ENCODE measurements around the gene FAM120AOS. TPM values are rescaled to one million over a fixed set of nuclear protein-coding genes. Genes with fewer than 3 reads are reported as not detected.

FAM120AOS gene
- total RNA-seq, 1 donor from 2014 or later, result 41.1 TPM

GRCh38 chr9:93479726-93480125 is 26.3 kb upstream of the FAM120AOS start:
- peak overlapping the region; percentile 43 for H3K27ac Mint-ChIP-seq
- H3K27me3 Mint-ChIP-seq (ENCODE audit: low read depth), result no peaks in the 10 kb centered on the region
- H3K4me1 Mint-ChIP-seq (ENCODE audit: low read depth), result peaks cover 29% of the 10 kb centered on the region
- no peak overlapping the region for H3K4me3 Mint-ChIP-seq (ENCODE audit: low read depth)
- H3K9me3 Mint-ChIP-seq, result no peaks in the 10 kb centered on the region
- intact Hi-C loops (cut with micrococcal nuclease), result no loop called here
- H3K36me3 Mint-ChIP-seq (ENCODE audit: low read depth), result peaks cover 77% of the 10 kb centered on the region
- DNase-seq (ENCODE audit: low spot score), result no peak

- Mint-ChIP-seq H3K4me1 (ENCODE audit: low read depth) (peaks cover 27% of the 10 kb centered on the region), H3K27ac (no peak overlapping the region)
- intact Hi-C loops (cut with micrococcal nuclease), result no loop called here
Measured at GRCh38 chr9:93477397-93477796, 24.0 kb upstream of the FAM120AOS start.

GRCh38 chr9:93476924-93477323 is 23.5 kb upstream of the FAM120AOS start:
- peaks cover 29% of the 10 kb centered on the region for H3K4me1 Mint-ChIP-seq (ENCODE audit: low read depth)
- no peaks in the 10 kb centered on the region for H3K9me3 Mint-ChIP-seq
- intact Hi-C loops (cut with micrococcal nuclease), result no loop called here
- no peaks in the 10 kb centered on the region for H3K27me3 Mint-ChIP-seq (ENCODE audit: low read depth)
- peak overlapping the region; percentile 58 for H3K27ac Mint-ChIP-seq
- H3K4me3 Mint-ChIP-seq (ENCODE audit: low read depth), result no peak overlapping the region
- H3K36me3 Mint-ChIP-seq (ENCODE audit: low read depth), result peaks cover 82% of the 10 kb centered on the region
- DNase-seq (ENCODE audit: low spot score), result no peak

More at GRCh38 chr9:93477397-93477796, 24.0 kb upstream of the FAM120AOS start:
- DNase-seq (ENCODE audit: low spot score), result no peak
- Mint-ChIP-seq H3K9me3 (no peaks in the 10 kb centered on the region), H3K4me3 (ENCODE audit: low read depth) (no peak overlapping the region), H3K27me3 (ENCODE audit: low read depth) (no peaks in the 10 kb centered on the region), H3K36me3 (ENCODE audit: low read depth) (peaks cover 81% of the 10 kb centered on the region)

- peaks cover 35% of the 10 kb centered on the region for H3K4me1 Mint-ChIP-seq (ENCODE audit: low read depth)
Measured at GRCh38 chr9:93475856-93476255, 22.5 kb upstream of the FAM120AOS start.

GRCh38 chr9:93475108-93475507 is 21.7 kb upstream of the FAM120AOS start:
- Mint-ChIP-seq H3K27me3 (ENCODE audit: low read depth) (no peaks in the 10 kb centered on the region), H3K9me3 (no peaks in the 10 kb centered on the region), H3K4me3 (ENCODE audit: low read depth) (no peak overlapping the region), H3K36me3 (ENCODE audit: low read depth) (peaks cover 80% of the 10 kb centered on the region), H3K27ac (peak overlapping the region; percentile 33), H3K4me1 (ENCODE audit: low read depth) (peaks cover 42% of the 10 kb centered on the region)
- no peak for DNase-seq (ENCODE audit: low spot score)
- intact Hi-C loops (cut with micrococcal nuclease), result no loop called here

More at GRCh38 chr9:93475856-93476255, 22.5 kb upstream of the FAM120AOS start:
- no peak overlapping the region for H3K4me3 Mint-ChIP-seq (ENCODE audit: low read depth)
- peaks cover 79% of the 10 kb centered on the region for H3K36me3 Mint-ChIP-seq (ENCODE audit: low read depth)
- no peak for DNase-seq (ENCODE audit: low spot score)
- peak overlapping the region; percentile 33 for H3K27ac Mint-ChIP-seq
- H3K27me3 Mint-ChIP-seq (ENCODE audit: low read depth), result no peaks in the 10 kb centered on the region
- intact Hi-C loops (cut with micrococcal nuclease), result no loop called here
- H3K9me3 Mint-ChIP-seq, result no peaks in the 10 kb centered on the region

- Mint-ChIP-seq H3K27ac (no peak overlapping the region), H3K4me1 (ENCODE audit: low read depth) (peaks cover 54% of the 10 kb centered on the region), H3K27me3 (ENCODE audit: low read depth) (no peaks in the 10 kb centered on the region), H3K36me3 (ENCODE audit: low read depth) (peaks cover 74% of the 10 kb centered on the region), H3K9me3 (no peaks in the 10 kb centered on the region), H3K4me3 (ENCODE audit: low read depth) (no peak overlapping the region)
- no peak for DNase-seq (ENCODE audit: low spot score)
- intact Hi-C loops (cut with micrococcal nuclease), result no loop called here
Measured at GRCh38 chr9:93473411-93473810, 20.0 kb upstream of the FAM120AOS start.

GRCh38 chr9:93471124-93471523 is 17.7 kb upstream of the FAM120AOS start:
- Mint-ChIP-seq H3K27ac (no peak overlapping the region), H3K4me3 (ENCODE audit: low read depth) (no peak overlapping the region), H3K4me1 (ENCODE audit: low read depth) (peaks cover 68% of the 10 kb centered on the region)

GRCh38 chr9:93470391-93470790 is 17.0 kb upstream of the FAM120AOS start:
- peak overlapping the region; percentile 71 for H3K27ac Mint-ChIP-seq
- DNase-seq (ENCODE audit: low spot score), result no peak
- peaks cover 61% of the 10 kb centered on the region for H3K36me3 Mint-ChIP-seq (ENCODE audit: low read depth)
- no peak overlapping the region for H3K4me3 Mint-ChIP-seq (ENCODE audit: low read depth)
- intact Hi-C loops (cut with micrococcal nuclease), result no loop called here
- H3K9me3 Mint-ChIP-seq, result no peaks in the 10 kb centered on the region
- H3K4me1 Mint-ChIP-seq (ENCODE audit: low read depth), result peaks cover 68% of the 10 kb centered on the region
- no peaks in the 10 kb centered on the region for H3K27me3 Mint-ChIP-seq (ENCODE audit: low read depth)

More at GRCh38 chr9:93471124-93471523, 17.7 kb upstream of the FAM120AOS start:
- no peak for DNase-seq (ENCODE audit: low spot score)
- Mint-ChIP-seq H3K9me3 (no peaks in the 10 kb centered on the region), H3K36me3 (ENCODE audit: low read depth) (peaks cover 63% of the 10 kb centered on the region), H3K27me3 (ENCODE audit: low read depth) (no peaks in the 10 kb centered on the region)
- intact Hi-C loops (cut with micrococcal nuclease), result no loop called here

GRCh38 chr9:93468763-93469456 is 15.5 kb upstream of the FAM120AOS start:
- Mint-ChIP-seq H3K4me1 (ENCODE audit: low read depth) (peaks cover 75% of the 10 kb centered on the region), H3K9me3 (no peaks in the 10 kb centered on the region), H3K36me3 (ENCODE audit: low read depth) (peaks cover 58% of the 10 kb centered on the region), H3K4me3 (ENCODE audit: low read depth) (peak overlapping the region; percentile 28), H3K27ac (peak overlapping the region; percentile 91), H3K27me3 (ENCODE audit: low read depth) (no peaks in the 10 kb centered on the region)
- no peak for DNase-seq (ENCODE audit: low spot score)
- intact Hi-C loops (cut with micrococcal nuclease), result loop anchor here (10.0 kb wide), 1 partner anchor 504 kb away; no protein-coding TSS in a partner anchor

GRCh38 chr9:93467462-93467861 is 14.1 kb upstream of the FAM120AOS start:
- DNase-seq (ENCODE audit: low spot score), result no peak
- intact Hi-C loops (cut with micrococcal nuclease), result loop anchor here (10.0 kb wide), 1 partner anchor 503 kb away; no protein-coding TSS in a partner anchor
- Mint-ChIP-seq H3K36me3 (ENCODE audit: low read depth) (peaks cover 49% of the 10 kb centered on the region), H3K4me3 (ENCODE audit: low read depth) (peak overlapping the region; percentile 40), H3K27ac (peak overlapping the region; percentile 90), H3K4me1 (ENCODE audit: low read depth) (peaks cover 89% of the 10 kb centered on the region), H3K27me3 (ENCODE audit: low read depth) (no peaks in the 10 kb centered on the region), H3K9me3 (no peaks in the 10 kb centered on the region)

GRCh38 chr9:93467062-93467416 is 13.7 kb upstream of the FAM120AOS start:
- peaks cover 46% of the 10 kb centered on the region for H3K36me3 Mint-ChIP-seq (ENCODE audit: low read depth)
- no peaks in the 10 kb centered on the region for H3K9me3 Mint-ChIP-seq
- peak overlapping the region; percentile 90 for H3K27ac Mint-ChIP-seq
- H3K27me3 Mint-ChIP-seq (ENCODE audit: low read depth), result no peaks in the 10 kb centered on the region
- DNase-seq (ENCODE audit: low spot score), result no peak
- peak overlapping the region; percentile 40 for H3K4me3 Mint-ChIP-seq (ENCODE audit: low read depth)
- intact Hi-C loops (cut with micrococcal nuclease), result loop anchor here (10.0 kb wide), 1 partner anchor 502 kb away; no protein-coding TSS in a partner anchor
- H3K4me1 Mint-ChIP-seq (ENCODE audit: low read depth), result peaks cover 88% of the 10 kb centered on the region

- no peak for DNase-seq (ENCODE audit: low spot score)
- intact Hi-C loops (cut with micrococcal nuclease), result loop anchor here (10.0 kb wide), 1 partner anchor 502 kb away; no protein-coding TSS in a partner anchor
- Mint-ChIP-seq H3K27me3 (ENCODE audit: low read depth) (no peaks in the 10 kb centered on the region), H3K4me1 (ENCODE audit: low read depth) (peaks cover 91% of the 10 kb centered on the region), H3K9me3 (no peaks in the 10 kb centered on the region), H3K36me3 (ENCODE audit: low read depth) (peaks cover 48% of the 10 kb centered on the region), H3K27ac (peak overlapping the region; percentile 90), H3K4me3 (ENCODE audit: low read depth) (peak overlapping the region; percentile 40)
Measured at GRCh38 chr9:93466416-93467061, 13.2 kb upstream of the FAM120AOS start.

- peaks cover 45% of the 10 kb centered on the region for H3K36me3 Mint-ChIP-seq (ENCODE audit: low read depth)
- intact Hi-C loops (cut with micrococcal nuclease), result loop anchor here (10.0 kb wide), 1 partner anchor 501 kb away; no protein-coding TSS in a partner anchor
Measured at GRCh38 chr9:93465855-93466254, 12.5 kb upstream of the FAM120AOS start.

More at GRCh38 chr9:93465855-93466254, 12.5 kb upstream of the FAM120AOS start:
- H3K4me3 Mint-ChIP-seq (ENCODE audit: low read depth), result peak overlapping the region; percentile 40
- H3K27ac Mint-ChIP-seq, result peak overlapping the region; percentile 90
- H3K4me1 Mint-ChIP-seq (ENCODE audit: low read depth), result peaks cover 90% of the 10 kb centered on the region
- DNase-seq (ENCODE audit: low spot score), result no peak
- H3K27me3 Mint-ChIP-seq (ENCODE audit: low read depth), result no peaks in the 10 kb centered on the region
- H3K9me3 Mint-ChIP-seq, result no peaks in the 10 kb centered on the region

Measured in activated T-helper 2 cell treated with anti-CD3 and anti-CD28 coated beads, Interferon-gamma antibody, Interleukin-2, Interleukin-4, amounts not matched to agents 10 μg/mL and 5 μg/mL and 100 μg/mL, durations not matched to agents 14 hours and 24 hours and 36 hours (primary cell).